HG03575 (cell line): Measurements from ENCODE around the gene TSPYL1.

ENCODE experiments used
- ATAC-seq: cut with Tn5 transposase; IDR thresholded peaks from one replicate; pipeline ENCODE4 v1.9.1; 2021; ENCODE audit not compliant: unreplicated experiment, insufficient number of reproducible peaks, low FRiP score; ENCODE audit errors: extremely low read depth

Gene TSPYL1

GRCh38 chr6:116234689-116235088 lies 45.0 kb downstream of the TSPYL1 start:
- no peak for ATAC-seq

- no peak for ATAC-seq
These were observed 50.3 kb downstream of the TSPYL1 start for GRCh38 chr6:116229287-116229913.
